Measurements from ENCODE around the gene ESRRB.

Gene ESRRB

DNA sequence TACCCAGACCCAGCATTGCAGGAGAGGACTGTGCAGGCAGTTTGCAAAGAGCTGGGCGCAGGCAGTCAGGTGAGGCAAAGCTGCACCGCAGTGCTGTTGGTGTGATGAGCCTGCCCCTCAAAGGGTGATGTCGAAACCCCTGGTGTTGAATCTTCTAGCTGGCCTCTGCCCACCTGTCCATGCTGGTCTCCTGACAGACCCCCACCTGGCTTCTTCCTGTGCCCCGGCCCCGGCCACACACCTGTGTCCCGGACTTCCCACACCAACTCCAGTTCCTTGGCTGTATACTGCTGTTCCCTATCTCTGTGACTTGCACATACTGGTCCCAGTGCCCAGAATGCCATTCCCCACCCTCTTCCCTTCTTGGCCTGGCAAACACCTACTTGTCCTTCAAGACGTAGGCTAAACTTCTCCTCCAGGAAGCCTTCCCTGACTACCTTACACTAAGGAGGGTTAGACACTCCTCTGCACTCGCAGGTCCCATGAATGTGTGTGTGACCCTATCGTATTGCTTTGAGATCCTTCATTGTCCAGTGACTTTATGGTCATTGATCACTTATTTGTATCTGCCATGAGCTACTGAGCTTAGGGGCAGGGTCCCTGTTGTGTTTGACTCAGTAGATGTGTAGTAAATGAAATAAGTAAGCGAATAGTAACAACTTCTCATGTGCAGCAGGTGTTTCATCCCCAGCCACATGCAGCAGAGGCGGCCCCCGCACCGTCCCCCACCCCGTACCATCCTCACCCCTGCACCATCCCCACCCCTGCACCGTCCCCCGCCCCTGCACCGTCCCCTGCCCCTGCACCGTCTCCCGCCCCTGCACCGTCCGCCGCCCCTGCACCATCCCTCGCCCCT lies 37.4 kb downstream of the ESRRB start:
- no peak for DNase-seq (ENCODE audit: low read depth)
- H3K4me3 ChIP-seq (ENCODE audit: low read depth, low read length), result no peak overlapping the region
- TF ChIP-seq MYC (IDR thresholded peaks at IDR 0.05; ENCODE audit: low read depth, low read length) (no peak), POLR2A (IDR thresholded peaks at IDR 0.05; ENCODE audit: extremely low read depth, insufficient read length) (no peak)
- TF ChIP-seq, protein P1, sequence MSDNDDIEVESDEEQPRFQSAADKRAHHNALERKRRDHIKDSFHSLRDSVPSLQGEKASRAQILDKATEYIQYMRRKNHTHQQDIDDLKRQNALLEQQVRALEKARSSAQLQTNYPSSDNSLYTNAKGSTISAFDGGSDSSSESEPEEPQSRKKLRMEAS (IDR thresholded peaks at IDR 0.05; ENCODE audit: low read depth, low read length), result no peak
- TF ChIP-seq, protein P2, sequence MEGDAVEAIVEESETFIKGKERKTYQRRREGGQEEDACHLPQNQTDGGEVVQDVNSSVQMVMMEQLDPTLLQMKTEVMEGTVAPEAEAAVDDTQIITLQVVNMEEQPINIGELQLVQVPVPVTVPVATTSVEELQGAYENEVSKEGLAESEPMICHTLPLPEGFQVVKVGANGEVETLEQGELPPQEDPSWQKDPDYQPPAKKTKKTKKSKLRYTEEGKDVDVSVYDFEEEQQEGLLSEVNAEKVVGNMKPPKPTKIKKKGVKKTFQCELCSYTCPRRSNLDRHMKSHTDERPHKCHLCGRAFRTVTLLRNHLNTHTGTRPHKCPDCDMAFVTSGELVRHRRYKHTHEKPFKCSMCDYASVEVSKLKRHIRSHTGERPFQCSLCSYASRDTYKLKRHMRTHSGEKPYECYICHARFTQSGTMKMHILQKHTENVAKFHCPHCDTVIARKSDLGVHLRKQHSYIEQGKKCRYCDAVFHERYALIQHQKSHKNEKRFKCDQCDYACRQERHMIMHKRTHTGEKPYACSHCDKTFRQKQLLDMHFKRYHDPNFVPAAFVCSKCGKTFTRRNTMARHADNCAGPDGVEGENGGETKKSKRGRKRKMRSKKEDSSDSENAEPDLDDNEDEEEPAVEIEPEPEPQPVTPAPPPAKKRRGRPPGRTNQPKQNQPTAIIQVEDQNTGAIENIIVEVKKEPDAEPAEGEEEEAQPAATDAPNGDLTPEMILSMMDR (IDR thresholded peaks at IDR 0.05; ENCODE audit: low read depth, low read length), result no peak

DNA sequence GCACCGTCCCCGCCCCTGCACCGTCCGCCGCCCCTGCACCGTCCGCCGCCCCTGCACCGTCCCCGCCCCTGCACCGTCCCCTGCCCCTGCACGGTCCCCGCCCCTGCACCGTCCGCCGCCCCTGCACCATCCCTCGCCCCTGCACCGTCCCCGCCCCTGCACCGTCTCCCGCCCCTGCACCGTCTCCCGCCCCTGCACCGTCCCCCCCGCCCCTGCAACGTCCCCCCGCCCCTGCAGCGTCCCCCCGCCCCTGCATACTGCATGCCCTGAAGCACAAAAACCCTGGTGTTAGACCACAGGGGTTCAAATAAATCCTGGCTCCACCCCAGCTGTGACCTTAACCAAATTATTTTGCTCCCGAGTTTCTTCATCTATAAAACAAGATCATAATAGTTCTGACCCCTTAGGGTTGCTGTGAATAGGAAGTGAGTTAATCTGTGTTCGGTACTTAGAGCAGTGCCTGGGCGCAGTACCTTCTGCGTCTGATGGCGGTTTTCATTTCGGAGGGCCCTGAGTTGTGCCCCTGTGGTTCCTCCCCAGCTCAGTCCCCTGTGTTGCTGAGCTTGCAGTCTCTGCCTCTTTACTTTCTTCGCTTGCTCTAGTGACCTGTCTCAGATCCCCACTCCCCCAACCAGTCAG lies 38.1 kb downstream of the ESRRB start:
- no peak overlapping the region for H3K4me3 ChIP-seq (ENCODE audit: low read depth, low read length)
- TF ChIP-seq POLR2A (IDR thresholded peaks at IDR 0.05; ENCODE audit: extremely low read depth, insufficient read length) (no peak), MYC (IDR thresholded peaks at IDR 0.05; ENCODE audit: low read depth, low read length) (no peak)
- TF ChIP-seq, protein P2 (IDR thresholded peaks at IDR 0.05; ENCODE audit: low read depth, low read length), result no peak
- TF ChIP-seq, protein P1 (IDR thresholded peaks at IDR 0.05; ENCODE audit: low read depth, low read length), result no peak
- no peak for DNase-seq (ENCODE audit: low read depth)

DNA sequence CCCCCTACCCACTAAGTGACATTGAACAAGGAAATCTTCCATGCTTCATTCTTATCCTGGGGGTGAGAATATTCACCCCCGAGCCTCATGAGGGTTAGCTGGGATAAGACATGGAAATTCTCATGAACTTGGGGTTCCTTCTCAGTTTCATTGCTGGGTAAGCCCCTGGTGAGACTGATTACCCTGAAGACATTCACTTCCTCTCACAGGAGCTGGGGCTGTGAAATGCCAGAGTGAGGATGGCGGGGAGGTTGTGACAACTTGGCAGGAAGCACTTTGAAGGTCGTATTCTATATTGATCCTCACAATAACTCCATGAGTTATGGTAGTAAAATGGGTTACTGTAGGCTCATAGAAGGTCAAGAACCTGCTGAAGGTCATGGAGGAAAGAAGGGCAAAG lies 43.5 kb downstream of the ESRRB start:
- DNase-seq (ENCODE audit: low read depth), result no peak
- TF ChIP-seq, protein P1 (IDR thresholded peaks at IDR 0.05; ENCODE audit: low read depth, low read length), result no peak
- TF ChIP-seq MYC (IDR thresholded peaks at IDR 0.05; ENCODE audit: low read depth, low read length) (no peak), POLR2A (IDR thresholded peaks at IDR 0.05; ENCODE audit: extremely low read depth, insufficient read length) (no peak)
- TF ChIP-seq, protein P2 (IDR thresholded peaks at IDR 0.05; ENCODE audit: low read depth, low read length), result no peak

DNA sequence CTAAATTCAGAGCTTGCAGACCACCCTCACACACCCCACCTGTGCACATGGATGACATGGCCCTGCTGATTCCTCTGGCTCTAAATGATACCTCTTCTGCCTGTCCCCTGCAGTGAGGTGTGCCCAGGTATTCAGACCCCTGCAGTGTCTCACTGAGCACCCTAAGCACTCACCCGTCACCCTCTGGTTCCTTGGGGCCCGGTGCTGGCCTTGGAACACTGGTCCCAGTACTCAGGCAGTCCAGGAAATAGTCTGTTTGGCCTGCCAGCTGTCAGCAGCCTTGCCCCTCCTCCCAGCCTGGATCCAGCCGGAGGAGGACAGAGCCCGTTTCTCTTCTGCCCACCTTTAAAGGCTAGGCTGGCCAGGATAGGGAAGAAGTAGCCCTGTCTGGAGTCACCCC lies 44.9 kb downstream of the ESRRB start:
- no peak overlapping the region for H3K4me3 ChIP-seq (ENCODE audit: low read depth, low read length)
- TF ChIP-seq, protein P1 (IDR thresholded peaks at IDR 0.05; ENCODE audit: low read depth, low read length), result no peak
- TF ChIP-seq POLR2A (IDR thresholded peaks at IDR 0.05; ENCODE audit: extremely low read depth, insufficient read length) (no peak), MYC (IDR thresholded peaks at IDR 0.05; ENCODE audit: low read depth, low read length) (no peak)
- TF ChIP-seq, protein P2 (IDR thresholded peaks at IDR 0.05; ENCODE audit: low read depth, low read length), result no peak
- no peak for DNase-seq (ENCODE audit: low read depth)

More for the DNA sequence above, 43.5 kb downstream of the ESRRB start:
- no peak overlapping the region for H3K4me3 ChIP-seq (ENCODE audit: low read depth, low read length)

DNA sequence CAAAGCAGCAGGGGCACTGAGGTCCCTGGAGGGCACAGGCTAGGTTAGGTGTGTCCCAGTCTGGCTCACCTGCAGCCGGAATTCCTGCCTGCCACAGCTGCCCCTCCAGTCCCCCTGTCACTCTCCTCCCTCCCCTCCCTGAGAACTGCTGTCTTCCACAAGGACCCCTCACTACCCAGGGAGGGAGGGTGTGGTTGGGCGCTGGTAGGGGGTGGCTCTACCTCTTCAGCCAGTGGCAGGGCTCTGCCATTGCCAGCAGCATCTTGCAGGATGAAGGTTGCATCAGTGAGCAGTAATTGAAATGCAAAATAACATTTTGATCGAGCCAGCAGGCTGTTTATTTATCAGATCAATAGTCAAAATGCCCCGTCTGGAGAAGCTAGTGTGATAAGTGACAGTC lies 45.7 kb downstream of the ESRRB start:
- no peak for DNase-seq (ENCODE audit: low read depth)
- H3K4me3 ChIP-seq (ENCODE audit: low read depth, low read length), result no peak overlapping the region
- TF ChIP-seq POLR2A (IDR thresholded peaks at IDR 0.05; ENCODE audit: extremely low read depth, insufficient read length) (no peak), MYC (IDR thresholded peaks at IDR 0.05; ENCODE audit: low read depth, low read length) (no peak)
- TF ChIP-seq, protein P1 (IDR thresholded peaks at IDR 0.05; ENCODE audit: low read depth, low read length), result no peak
- TF ChIP-seq, protein P2 (IDR thresholded peaks at IDR 0.05; ENCODE audit: low read depth, low read length), result no peak
